Ureter (tissue), 1 donor: Measurements from ENCODE around the gene TNK2. TPM values are rescaled to one million over a fixed set of nuclear protein-coding genes. Genes with fewer than 3 reads are reported as not detected.
"Not testable (repeated sequence)": the region's sequence is repeated elsewhere in the genome, so short reads cannot be mapped to it uniquely, and the experiment has no call there.

Experiments
- DNase-seq: peaks from one replicate; pipeline ENCODE4 v3.0.0-alpha.2; 2020; ENCODE audit warnings: low spot score
- total RNA-seq: library from RNA; stranded (reverse); gene quantifications from one replicate; pipeline ENCODE4 v1.2.4, GENCODE V29; 2023
- donor health status: DM: yes; HTN: yes; CAD: no.

Gene TNK2
- 97.6 TPM for total RNA-seq

- no peak for DNase-seq
These were observed at the start of gene TNK2 for GRCh38 chr3:195907934-195908693. TSS of gene TNK2 (minus strand) at chr3:195908551. CDS start at chr3:195888588, 19,963 bp downstream.

GRCh38 chr3:195956577-195956976, 48.2 kb upstream of the TNK2 start:
- no peak for DNase-seq

GRCh38 chr3:195955416-195955841, 47.1 kb upstream of the TNK2 start:
- not testable (repeated sequence) for DNase-seq

GRCh38 chr3:195954752-195955119, 46.4 kb upstream of the TNK2 start:
- not testable (repeated sequence) for DNase-seq

GRCh38 chr3:195954052-195954751, 45.9 kb upstream of the TNK2 start:
- peak; percentile 89 for DNase-seq

GRCh38 chr3:195952590-195952989, 44.2 kb upstream of the TNK2 start:
- not testable (repeated sequence) for DNase-seq

GRCh38 chr3:195951443-195952177, 43.3 kb upstream of the TNK2 start:
- DNase-seq, result not testable (repeated sequence)

- not testable (repeated sequence) for DNase-seq
These were observed 42.4 kb upstream of the TNK2 start for GRCh38 chr3:195950731-195951130.

GRCh38 chr3:195950164-195950563, 41.8 kb upstream of the TNK2 start:
- not testable (repeated sequence) for DNase-seq

- DNase-seq, result peak; percentile 31
These were observed 38.8 kb upstream of the TNK2 start for GRCh38 chr3:195946910-195947699.

GRCh38 chr3:195941265-195941815, 33.0 kb upstream of the TNK2 start:
- DNase-seq, result not testable (repeated sequence)

GRCh38 chr3:195940806-195941205, 32.5 kb upstream of the TNK2 start:
- DNase-seq, result peak; percentile 19

GRCh38 chr3:195939526-195940470, 31.4 kb upstream of the TNK2 start:
- DNase-seq, result not testable (repeated sequence)

- DNase-seq, result peak; percentile 24
These were observed 24.7 kb upstream of the TNK2 start for GRCh38 chr3:195933044-195933430.

- DNase-seq, result peak; percentile 29
These were observed 24.2 kb upstream of the TNK2 start for GRCh38 chr3:195932418-195933043.

- peak; percentile 30 for DNase-seq
These were observed 23.4 kb upstream of the TNK2 start for GRCh38 chr3:195931582-195932273.

GRCh38 chr3:195929452-195929851, 21.1 kb upstream of the TNK2 start:
- DNase-seq, result peak; percentile 19

GRCh38 chr3:195921334-195921791, 13.0 kb upstream of the TNK2 start:
- no peak for DNase-seq

GRCh38 chr3:195918176-195918575, 9.8 kb upstream of the TNK2 start:
- DNase-seq, result no peak
